Measurements from ENCODE around the gene SEMA3F. TPM values are rescaled to one million over a fixed set of nuclear protein-coding genes. Genes with fewer than 3 reads are reported as not detected.

The SEMA3F gene
- total and polyA plus RNA-seq, 2 experiments from 2014 or later = 2.3 to 67.6 TPM

- no peak for TF ChIP-seq EZH2 (IDR thresholded peaks at IDR 0.05; ENCODE audit: low read depth, unreplicated experiment)
- TF ChIP-seq, protein P1, sequence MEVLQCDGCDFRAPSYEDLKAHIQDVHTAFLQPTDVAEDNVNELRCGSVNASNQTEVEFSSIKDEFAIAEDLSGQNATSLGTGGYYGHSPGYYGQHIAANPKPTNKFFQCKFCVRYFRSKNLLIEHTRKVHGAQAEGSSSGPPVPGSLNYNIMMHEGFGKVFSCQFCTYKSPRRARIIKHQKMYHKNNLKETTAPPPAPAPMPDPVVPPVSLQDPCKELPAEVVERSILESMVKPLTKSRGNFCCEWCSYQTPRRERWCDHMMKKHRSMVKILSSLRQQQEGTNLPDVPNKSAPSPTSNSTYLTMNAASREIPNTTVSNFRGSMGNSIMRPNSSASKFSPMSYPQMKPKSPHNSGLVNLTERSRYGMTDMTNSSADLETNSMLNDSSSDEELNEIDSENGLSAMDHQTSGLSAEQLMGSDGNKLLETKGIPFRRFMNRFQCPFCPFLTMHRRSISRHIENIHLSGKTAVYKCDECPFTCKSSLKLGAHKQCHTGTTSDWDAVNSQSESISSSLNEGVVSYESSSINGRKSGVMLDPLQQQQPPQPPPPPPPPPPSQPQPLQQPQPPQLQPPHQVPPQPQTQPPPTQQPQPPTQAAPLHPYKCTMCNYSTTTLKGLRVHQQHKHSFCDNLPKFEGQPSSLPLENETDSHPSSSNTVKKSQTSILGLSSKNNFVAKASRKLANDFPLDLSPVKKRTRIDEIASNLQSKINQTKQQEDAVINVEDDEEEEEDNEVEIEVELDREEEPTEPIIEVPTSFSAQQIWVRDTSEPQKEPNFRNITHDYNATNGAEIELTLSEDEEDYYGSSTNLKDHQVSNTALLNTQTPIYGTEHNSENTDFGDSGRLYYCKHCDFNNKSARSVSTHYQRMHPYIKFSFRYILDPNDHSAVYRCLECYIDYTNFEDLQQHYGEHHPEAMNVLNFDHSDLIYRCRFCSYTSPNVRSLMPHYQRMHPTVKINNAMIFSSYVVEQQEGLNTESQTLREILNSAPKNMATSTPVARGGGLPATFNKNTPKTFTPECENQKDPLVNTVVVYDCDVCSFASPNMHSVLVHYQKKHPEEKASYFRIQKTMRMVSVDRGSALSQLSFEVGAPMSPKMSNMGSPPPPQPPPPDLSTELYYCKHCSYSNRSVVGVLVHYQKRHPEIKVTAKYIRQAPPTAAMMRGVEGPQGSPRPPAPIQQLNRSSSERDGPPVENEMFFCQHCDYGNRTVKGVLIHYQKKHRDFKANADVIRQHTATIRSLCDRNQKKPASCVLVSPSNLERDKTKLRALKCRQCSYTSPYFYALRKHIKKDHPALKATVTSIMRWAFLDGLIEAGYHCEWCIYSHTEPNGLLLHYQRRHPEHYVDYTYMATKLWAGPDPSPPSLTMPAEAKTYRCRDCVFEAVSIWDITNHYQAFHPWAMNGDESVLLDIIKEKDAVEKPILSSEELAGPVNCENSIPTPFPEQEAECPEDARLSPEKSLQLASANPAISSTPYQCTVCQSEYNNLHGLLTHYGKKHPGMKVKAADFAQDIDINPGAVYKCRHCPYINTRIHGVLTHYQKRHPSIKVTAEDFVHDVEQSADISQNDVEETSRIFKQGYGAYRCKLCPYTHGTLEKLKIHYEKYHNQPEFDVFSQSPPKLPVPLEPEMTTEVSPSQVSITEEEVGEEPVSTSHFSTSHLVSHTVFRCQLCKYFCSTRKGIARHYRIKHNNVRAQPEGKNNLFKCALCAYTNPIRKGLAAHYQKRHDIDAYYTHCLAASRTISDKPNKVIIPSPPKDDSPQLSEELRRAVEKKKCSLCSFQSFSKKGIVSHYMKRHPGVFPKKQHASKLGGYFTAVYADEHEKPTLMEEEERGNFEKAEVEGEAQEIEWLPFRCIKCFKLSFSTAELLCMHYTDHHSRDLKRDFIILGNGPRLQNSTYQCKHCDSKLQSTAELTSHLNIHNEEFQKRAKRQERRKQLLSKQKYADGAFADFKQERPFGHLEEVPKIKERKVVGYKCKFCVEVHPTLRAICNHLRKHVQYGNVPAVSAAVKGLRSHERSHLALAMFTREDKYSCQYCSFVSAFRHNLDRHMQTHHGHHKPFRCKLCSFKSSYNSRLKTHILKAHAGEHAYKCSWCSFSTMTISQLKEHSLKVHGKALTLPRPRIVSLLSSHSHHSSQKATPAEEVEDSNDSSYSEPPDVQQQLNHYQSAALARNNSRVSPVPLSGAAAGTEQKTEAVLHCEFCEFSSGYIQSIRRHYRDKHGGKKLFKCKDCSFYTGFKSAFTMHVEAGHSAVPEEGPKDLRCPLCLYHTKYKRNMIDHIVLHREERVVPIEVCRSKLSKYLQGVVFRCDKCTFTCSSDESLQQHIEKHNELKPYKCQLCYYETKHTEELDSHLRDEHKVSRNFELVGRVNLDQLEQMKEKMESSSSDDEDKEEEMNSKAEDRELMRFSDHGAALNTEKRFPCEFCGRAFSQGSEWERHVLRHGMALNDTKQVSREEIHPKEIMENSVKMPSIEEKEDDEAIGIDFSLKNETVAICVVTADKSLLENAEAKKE (CRISPR knock-in tag; IDR thresholded peaks at IDR 0.05) = no peak
Measured at GRCh38 chr3:50133283-50133615, 21.9 kb upstream of the SEMA3F start (continued).

DNA sequence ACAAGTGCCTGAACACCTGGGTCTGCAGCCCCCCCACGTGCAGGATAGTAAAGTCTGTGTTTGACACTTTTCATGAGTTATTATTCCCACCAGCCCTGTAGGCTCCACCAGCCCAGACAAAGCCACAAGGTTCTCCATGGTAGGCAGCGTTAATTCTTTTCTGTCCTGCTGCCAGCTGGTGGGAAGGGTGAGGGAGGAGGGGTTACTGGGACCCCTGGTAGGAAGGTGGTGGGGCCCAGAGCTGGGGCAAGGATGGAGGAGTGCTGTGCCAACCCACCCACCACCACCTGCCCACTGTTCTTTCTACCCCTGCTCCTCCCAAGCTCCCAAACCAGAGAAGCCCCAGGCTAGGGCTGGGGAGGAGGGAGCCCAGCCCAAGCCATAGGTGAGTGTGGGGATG lies 20.8 kb upstream of the SEMA3F start:
- no peak for TF ChIP-seq NANOG (IDR thresholded peaks at IDR 0.05; ENCODE audit: borderline replicate concordance)
- TF ChIP-seq ZNF331 (CRISPR knock-in tag; IDR thresholded peaks at IDR 0.05; ENCODE audit: low read depth) = no peak
- Histone ChIP-seq H3K36me3 (ENCODE audit: insufficient read depth) (no peaks in the 10 kb centered on the region), H2AFZ (no peak overlapping the region), H3K4me3 (no peak overlapping the region), H3K4me1 (ENCODE audit: insufficient read depth) (peaks cover 18% of the 10 kb centered on the region), H3K4me2 (no peak overlapping the region), H3K27ac (ENCODE audit: low read depth) (no peak overlapping the region), H3K79me2 (replicated peaks; ENCODE audit: insufficient read depth) (no peaks in the 10 kb centered on the region), H3K9me2 (ENCODE audit: insufficient read depth) (no peaks in the 10 kb centered on the region), H3F3A (replicated peaks; ENCODE audit: low read depth) (no peaks in the 10 kb centered on the region), H4K20me1 (replicated peaks; ENCODE audit: insufficient read depth) (no peaks in the 10 kb centered on the region), H3K27me3 (ENCODE audit: insufficient read depth) (no peaks in the 10 kb centered on the region)
- no peak for DNase-seq (ENCODE audit: low spot score)
- Mint-ChIP-seq H3K36me3 (ENCODE audit: low read depth) (no peaks in the 10 kb centered on the region), H3K4me3 (no peak overlapping the region), H3K9me3 (no peaks in the 10 kb centered on the region), H3K27ac (no peak overlapping the region; the same call in 1 of the 2 replicates), H3K4me1 (peaks cover 32% of the 10 kb centered on the region), H3K27me3 (ENCODE audit: insufficient read depth, low read depth, poor library complexity) (peaks cover 34% of the 10 kb centered on the region)
- ATAC-seq = no peak

GRCh38 chr3:50135964-50136363 lies 19.2 kb upstream of the SEMA3F start:
- Histone ChIP-seq H3F3A (replicated peaks; ENCODE audit: low read depth) (no peaks in the 10 kb centered on the region), H3K4me3 (no peak overlapping the region), H3K4me1 (ENCODE audit: insufficient read depth) (peaks cover 23% of the 10 kb centered on the region), H2AFZ (no peak overlapping the region), H3K27me3 (ENCODE audit: insufficient read depth) (no peaks in the 10 kb centered on the region), H3K9me2 (ENCODE audit: insufficient read depth) (no peaks in the 10 kb centered on the region), H3K79me2 (replicated peaks; ENCODE audit: insufficient read depth) (no peaks in the 10 kb centered on the region), H3K4me2 (no peak overlapping the region), H3K36me3 (ENCODE audit: insufficient read depth) (no peaks in the 10 kb centered on the region), H4K20me1 (replicated peaks; ENCODE audit: insufficient read depth) (no peaks in the 10 kb centered on the region), H3K27ac (ENCODE audit: low read depth) (no peak overlapping the region)
- Mint-ChIP-seq H3K27me3 (ENCODE audit: insufficient read depth, low read depth, poor library complexity) (peaks cover 30% of the 10 kb centered on the region), H3K36me3 (ENCODE audit: low read depth) (no peaks in the 10 kb centered on the region), H3K9me3 (no peaks in the 10 kb centered on the region), H3K4me1 (peaks cover 45% of the 10 kb centered on the region), H3K27ac (no peak overlapping the region), H3K4me3 (no peak overlapping the region)
- ATAC-seq = no peak
- DNase-seq (ENCODE audit: low spot score) = no peak
- no peak for TF ChIP-seq NANOG (IDR thresholded peaks at IDR 0.05; ENCODE audit: borderline replicate concordance)
- TF ChIP-seq, protein P1 (CRISPR knock-in tag; IDR thresholded peaks at IDR 0.05) = no peak
- no peak for TF ChIP-seq CREB1 (CRISPR knock-in tag; IDR thresholded peaks at IDR 0.05; ENCODE audit: low read depth)

All from GM23338 (cell line).